M059J (cell line): ENCODE data around the gene APMAP. TPM values are rescaled to one million over a fixed set of nuclear protein-coding genes. Genes with fewer than 3 reads are reported as not detected.
A peak's percentile ranks its signal among the peaks of the same experiment; 100 is the strongest.

Experiments used
- DNase-seq: peaks from one replicate; pipeline ENCODE4 v3.0.0-alpha.2; 2012; ENCODE audit warnings: low read depth
- total RNA-seq: library from RNA; depleted of rRNA; stranded (reverse); fragments of >200 nt; shearing (Covaris generic); gene quantifications from 2 replicates; pipeline ENCODE4 v1.2.3, GENCODE V29; 2014

APMAP gene
- total RNA-seq, 1 experiment from 2014 or later, result 214 TPM

DNA sequence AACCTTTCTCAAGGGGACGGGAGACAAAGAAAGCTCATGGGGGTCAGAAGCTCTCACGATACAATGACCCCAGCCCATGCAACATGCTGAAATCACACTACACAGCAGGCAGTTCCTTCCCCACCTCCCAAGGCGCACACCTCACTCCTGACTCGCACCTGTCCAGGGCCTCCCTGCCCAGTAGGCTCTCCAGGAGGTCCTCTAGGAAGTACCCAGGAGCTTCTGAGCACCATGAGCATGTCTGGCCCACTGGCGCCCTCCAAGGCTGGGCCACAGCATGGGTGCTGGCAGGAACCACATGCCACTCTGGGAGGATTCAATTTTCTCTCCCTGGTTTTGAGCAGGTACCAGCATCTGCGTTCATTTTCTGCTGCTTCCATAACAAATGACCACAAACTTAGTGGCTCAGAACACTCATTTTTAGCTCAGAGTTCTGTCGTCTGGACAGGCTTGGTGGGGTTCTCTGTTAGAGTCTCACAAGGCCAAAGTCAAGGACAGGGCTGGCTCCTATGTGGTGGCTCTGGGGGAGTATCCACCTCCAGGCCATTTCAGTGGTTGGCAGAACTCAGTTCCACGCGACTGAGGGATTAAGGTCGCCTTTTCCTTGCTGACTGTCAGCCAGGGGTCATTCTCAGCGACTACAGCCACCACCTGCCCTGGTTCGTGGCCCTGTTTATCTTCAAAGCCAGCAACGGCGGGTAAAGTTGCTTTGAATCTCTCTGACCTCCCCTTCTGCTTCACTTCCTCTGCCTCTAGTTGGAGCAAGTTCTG lies 32.7 kb upstream of the APMAP start:
- DNase-seq, result no peak

DNA sequence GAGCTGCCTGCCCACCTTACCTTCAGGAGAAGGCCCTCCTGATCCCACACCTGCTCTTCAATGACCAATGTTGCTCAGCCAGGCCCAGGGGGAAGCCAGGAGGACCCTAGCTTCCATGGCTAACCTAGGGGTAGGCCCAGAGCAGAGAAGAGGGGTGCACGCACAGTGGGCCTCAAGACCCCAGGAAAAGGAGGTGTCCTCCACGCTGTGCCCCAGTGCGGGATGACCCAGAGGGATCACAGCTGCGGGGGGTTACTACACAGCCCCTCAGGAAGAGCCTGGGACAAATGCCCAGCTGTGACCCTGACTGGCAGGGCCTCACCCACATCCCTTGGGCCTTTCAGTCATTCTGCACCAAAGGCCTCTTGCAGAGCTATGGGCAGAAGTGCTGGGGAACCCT lies 31.6 kb upstream of the APMAP start:
- no peak for DNase-seq

DNA sequence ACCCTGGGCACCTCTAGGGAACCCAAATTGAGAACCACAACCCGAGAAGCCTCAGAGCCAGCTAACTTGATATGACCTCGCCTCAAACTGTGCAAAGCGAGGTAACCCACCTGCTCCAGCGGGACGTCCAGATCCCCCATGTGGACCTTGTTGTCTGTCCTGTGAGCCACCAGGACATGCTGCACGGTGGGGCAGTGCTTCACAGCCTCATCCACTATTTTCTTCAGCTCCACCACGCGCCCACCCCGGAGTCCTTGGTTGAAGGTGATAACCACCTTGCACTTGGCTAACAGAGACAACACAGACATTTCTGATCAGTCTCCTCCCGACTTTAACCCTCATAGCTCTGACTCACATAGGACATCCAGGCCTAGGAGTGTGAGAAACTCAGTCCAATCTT lies 30.8 kb upstream of the APMAP start:
- DNase-seq, result no peak

DNA sequence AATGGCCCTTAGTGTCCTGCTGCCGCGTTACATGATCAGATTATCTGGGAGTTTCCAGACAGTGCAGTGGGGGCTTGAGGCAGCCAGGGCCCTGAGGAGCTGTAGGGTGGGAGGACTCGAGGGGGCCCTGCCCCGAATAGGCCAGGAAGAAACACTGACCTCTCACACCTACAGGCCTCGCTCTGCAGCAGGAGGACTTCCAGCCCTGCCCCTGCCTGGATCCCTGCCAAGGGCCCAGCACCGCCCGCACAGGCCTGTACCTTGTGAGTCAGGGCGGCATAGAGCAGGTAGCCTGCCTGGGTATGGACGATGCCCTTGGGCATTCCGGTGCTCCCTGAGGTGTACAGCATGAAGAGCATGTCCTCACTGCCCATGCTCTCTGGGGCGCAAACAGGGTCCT lies 30.1 kb upstream of the APMAP start:
- DNase-seq, result no peak

DNA sequence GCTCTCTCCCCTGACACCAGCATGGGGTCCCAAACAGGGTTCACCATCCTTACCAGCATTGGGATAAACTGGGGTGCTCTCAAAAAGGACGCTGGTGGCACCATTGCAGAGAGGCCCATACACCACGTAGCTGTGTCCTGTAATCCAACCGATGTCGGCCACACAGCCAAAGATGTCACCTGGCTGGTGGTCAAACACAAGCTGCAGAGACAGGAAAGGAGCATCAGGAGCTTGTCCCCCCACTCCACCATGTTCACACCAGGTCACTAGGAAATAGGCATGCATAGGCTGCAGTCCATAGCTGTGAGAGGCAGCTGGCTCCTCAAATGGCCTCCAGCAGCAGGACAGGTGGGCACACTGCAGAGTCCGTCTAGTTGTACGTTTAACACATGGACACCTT lies 28.8 kb upstream of the APMAP start:
- DNase-seq, result no peak

DNA sequence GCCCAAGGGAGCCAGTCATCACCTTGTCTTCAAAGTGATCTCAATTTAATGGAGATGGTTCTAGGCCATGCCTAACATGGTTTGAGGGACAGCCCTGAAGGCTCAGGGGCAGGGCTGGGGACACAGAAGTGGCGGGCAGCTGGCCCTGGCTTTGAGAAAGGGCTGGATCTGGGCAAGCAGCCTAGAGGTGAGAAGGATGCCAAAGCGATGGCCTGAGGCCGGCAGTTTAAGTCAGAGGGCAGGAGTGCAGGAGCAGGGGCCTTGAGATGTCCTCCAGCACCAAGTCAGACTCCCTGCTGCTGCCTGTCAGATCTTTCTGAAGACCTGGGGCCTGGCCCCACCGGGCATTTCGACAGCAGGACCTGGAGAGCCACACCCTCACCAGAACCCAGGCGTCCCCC lies 28.4 kb upstream of the APMAP start:
- no peak for DNase-seq

DNA sequence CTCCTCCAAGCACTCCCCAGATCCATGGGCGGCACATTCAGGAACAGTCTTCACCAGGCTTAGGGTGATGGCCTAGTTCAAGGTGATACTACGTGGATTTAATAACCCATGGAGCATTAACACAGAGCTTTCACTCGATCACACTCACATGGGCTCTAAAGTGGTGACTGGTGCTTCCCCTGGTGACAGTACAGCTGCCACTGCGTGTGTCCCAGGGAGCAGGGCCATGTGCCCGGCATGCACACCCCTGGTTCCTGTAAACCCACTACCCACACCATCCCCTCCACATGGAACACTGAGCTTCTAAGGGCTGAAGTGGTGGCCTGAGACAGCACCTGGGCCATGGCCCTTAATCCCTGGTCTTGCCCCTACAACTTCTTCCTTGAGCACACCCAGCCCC lies 27.8 kb upstream of the APMAP start:
- no peak for DNase-seq

DNA sequence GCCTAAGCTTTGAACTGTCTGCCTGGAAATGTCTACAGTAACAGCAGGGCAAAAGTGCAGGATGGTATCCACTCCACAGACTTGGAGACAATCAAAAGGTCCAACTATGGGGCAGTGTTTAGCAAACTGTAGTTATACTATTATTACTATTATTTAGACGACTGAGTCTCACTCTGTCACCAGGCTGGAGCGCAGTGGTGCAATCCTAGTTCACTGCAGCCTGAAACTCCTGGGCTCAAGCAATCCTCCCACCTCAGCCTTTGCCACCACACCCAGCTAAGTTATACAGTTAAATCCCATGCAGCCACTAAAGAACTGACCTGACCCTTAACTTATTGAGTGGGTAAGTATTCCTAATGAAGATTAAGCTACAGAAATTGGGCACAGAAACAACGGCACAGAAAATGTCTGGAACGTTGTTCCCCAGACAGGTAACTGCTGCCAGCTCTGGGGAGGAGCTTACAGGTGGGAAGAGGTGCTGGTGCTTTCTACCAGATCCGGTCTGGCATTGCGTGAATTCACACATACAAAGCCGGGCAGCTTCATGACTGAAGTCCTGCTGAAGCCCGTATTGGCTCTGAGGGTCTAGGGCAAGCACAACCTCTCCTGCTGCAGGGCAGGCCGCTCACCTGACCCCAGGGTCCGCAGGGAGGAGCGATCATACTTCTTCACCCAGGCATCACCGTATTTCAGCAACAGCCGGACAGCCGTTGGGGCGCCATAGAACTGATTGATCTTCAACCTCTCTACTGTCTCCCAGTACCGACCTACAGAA lies 27.0 kb upstream of the APMAP start:
- no peak for DNase-seq

DNA sequence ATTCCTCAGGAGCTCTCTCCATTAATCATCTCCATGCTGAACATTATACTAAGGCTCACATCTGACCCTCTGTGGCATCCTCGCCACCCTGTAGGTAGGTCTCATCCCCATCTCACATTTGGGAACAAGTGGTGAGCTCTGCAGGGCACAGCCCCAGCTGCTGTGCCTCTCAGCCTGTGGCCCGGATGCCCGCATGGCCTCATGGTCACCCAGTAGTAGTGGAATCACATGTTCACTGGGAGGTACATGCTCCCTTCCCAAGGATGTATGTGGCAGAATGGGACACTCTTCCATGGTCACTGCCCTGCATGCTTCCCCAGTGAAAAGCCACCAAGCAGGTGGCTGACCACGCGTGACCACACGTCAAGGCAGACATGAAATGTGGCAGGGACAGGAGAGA lies 26.3 kb upstream of the APMAP start:
- no peak for DNase-seq

DNA sequence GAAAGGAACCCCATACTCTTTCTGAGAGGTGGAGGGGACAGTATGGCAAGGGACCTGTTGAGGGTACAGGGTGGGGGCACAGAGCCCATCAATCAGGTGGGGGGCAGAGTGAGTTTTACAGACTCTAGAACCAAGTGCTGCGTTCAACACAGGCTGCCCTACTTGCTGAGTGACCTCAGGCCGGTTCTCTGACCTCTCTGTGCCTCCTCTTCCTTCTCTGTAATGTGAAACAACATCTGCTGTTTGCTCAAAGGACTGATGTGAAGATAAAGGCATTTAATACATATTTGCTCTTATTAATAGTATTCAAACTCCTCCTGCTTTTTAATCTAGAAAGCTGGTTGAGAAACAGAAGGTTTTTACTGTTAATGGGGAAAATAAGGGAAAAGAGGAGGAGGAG lies 25.9 kb upstream of the APMAP start:
- no peak for DNase-seq

DNA sequence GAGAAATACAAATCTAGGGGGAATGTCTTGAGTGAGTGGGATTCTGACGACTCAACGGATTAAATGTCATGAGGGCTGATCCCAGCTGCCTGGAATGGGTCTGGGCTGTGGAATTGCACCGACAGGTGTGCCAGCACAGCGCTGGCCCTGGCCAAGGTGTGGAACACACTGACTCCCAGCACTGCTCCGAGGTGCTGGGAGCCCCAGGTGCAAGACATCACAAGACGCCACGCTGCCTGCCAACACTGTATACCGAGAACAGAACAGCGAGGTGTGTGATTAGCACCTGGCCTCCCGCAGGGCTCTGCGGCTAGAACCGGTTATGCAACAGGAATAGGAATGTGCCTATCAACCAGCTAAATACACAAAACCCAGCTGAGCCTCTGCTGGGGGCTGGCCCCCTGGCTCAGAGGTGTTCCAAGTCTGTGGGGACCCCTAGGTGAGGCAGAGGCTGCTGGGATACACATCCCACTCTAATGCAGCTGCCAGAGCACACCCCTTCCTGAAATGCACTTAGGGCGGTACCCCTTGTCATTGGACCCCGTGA lies 24.8 kb upstream of the APMAP start:
- no peak for DNase-seq

DNA sequence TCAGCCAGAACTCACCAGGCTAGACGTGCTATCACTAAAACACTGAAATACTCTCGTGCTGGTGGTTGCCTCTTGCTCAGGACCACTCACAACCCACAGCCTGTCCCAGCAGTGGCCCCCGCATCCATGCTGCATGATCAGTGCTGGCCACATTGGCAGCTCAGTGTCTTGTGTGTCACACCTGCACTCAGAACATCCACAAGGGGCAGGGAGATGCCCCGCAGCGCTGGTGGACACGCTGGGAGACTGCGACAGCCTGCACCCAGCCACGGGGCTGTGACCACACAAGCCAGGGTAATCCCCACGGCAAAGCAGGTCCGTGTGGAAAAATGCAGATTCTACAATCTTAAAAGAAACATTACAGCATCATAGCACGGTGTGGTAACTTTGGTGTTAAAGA lies 23.9 kb upstream of the APMAP start:
- DNase-seq, result no peak

DNA sequence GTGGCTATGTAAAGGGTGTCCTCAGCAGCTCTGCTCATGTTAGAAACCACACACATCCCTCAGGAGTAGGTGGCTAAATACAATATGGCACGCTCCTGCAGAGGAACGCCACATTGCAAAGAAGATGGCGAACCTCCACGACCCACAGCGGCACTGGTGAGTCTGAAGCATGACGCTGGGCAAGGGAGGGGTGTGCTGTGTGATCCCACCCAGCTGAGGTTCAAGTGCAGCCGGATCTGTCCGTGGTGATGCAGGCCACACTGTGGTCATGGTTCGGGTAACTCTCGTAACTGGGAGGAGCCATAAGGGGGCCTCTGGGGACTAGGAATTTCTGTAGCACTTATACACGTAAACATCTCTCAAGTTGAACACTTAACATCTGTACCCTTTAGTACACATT lies 23.4 kb upstream of the APMAP start:
- DNase-seq, result no peak

DNA sequence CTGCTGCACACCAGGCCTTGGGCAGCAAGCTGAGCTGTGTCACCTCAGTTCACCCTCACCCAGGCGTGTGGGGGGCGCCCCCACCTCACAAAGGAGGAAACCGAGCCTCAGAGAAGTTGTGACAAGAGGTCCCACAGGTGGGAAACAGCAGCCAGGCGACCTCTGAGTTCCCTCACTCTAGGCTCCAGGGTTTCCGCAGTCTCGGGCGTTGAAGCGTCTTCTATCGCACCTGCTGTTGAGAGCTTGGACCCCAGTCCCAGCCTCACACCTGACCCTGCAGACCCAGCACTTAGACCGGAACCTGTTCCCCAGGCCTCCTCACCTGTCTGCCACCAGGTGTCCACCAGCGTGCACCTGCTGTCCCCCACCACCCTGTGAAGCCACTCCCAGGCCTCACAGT lies 22.3 kb upstream of the APMAP start:
- DNase-seq, result no peak

DNA sequence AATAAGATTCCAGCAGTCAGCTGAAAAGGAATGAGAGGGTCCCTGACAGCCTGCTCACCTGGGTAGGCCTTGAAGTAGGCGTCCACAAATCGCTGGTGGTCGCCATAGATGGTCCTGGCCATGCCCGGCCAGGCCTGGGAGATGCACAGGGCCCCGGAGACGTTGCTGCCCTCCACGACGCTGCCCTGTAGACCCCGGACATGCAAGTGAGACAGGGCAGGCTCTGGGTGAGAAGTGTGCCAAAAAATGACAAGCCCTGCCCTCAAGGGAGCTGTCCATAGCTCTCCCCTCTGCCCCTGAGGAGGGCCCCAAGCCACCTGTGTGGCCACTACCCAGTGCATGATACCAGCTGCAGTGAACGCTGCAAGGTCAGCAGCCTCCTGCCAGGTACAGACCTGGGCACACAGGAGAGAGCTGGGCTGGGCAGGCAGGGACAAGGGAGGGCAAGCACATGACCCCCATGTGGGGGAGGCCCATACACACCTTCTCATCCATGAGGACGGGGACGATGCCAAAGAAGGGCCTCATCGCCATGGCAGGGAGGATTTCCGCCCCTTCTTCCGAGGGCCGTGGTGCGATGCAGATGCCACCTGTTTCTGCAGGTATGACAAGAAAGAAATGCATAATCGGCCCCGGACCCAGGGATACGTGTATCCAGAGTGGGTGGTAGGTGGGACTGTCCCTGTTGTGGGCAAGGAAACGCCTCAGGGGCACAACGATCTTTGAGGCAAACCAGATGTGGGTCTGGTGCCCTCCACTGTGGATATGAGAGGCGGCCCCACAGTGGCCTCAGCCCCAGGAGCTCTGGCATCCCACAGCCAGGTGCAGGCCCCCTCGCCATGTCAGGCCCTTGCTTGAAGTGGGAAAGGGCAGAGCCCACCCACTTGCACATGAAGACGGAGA lies 21.2 kb upstream of the APMAP start:
- DNase-seq, result no peak

DNA sequence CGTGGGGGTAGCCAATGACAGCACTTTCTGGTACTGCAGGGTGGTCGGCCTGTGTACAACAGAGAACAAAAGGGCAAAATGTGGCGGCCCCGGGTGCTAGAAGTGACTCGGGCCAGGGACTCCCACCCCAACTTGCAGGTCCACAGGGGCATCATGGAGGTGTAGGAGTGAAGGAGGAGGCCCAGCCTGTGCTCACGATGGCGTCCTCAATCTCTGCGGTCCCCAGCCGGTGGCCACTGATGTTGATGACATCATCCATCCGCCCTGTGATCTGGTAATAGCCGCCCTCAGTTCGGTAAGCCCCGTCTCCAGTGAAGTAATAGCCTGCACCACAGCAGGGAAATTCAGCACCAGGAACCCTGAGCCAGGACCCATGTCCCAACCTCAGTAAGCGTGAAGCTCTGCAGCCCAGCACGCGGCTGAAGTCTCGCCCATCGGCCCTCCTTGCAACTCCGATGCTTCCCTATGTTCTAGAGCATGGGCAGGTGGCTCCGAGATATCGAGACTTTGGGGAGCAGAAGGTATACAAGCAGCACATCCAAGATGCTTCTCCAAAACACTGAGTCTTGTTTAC lies 20.2 kb upstream of the APMAP start:
- no peak for DNase-seq

DNA sequence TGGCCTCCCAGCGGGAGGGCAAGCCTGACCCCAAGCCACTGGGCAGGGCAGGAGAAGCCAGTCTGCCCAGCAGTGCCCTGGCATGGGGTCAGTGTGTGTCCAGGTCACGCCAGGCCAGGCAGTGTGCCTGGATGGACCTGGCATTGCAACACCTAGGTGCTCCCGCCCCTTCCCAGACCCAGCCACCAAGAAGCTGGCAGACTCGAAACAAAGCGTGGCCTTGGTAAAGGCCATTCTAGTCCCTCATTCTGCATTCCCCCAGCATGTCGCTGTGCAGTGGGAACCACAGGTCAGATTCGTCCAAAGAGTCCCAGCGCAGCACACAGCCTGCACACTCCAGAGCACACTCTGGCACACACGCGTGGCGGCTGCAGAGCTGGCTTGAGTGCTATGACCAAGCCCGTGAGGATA lies 19.3 kb upstream of the APMAP start:
- DNase-seq, result no peak

DNA sequence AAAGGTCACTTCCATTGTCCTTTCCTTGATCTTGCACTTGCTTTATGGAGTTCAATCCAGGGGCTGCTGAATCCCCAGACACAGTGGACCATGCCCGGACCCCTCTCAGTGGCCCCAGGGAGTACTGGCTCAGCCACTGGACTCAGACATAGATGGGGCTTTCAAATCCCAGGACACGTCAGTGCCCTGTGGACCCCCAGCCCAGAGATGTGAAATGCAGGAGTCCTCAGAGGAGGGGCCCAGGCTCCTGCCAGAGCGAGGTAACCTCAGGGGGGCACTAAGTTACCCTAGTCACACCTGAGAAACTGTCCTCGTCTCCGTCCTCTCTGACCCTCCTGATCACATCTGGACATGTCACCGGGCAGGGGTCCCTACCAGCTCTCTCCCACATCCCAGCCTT lies 18.7 kb upstream of the APMAP start:
- no peak for DNase-seq

DNA sequence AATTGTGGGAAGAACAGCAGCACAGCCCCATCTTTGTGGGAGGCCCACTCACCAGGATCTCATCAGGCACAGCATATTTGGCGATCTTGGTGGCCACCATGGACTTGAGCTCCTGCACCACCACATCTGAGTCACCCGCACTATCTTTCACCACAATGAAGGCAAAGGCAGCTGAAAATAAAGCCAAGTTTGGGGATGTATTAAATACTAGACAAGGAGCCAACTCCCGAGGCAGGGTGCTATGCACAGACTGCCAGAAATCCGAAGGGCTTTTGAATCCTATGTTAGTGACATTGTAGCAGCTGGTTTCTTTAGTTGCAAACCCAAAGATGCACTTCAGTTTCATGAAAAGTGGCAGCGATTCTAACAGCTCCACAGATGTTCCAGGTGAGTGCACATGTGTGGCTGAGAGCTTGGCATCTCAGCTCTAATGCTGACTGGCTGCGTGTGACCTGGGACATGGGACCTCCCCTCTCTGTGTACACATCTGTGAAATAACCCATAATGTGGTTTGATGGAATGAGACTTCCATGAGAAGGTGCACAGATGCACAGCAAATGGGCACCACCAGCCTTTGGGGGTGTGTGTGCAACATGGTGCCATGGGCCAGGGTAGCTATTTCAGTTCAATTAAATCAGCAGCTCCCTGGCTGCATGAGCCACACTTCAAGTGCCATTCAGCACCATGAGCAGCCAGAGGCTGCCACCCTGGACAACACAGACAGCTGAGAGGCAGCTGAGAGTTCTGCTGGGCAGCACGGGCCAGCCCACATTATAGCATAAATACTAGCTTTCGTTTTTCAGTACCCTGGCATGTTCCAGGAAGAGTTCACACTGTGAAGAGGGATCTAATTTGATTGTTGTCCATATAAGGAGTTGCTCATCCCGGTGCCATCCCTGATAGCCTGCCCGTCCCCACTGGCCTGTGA lies 16.9 kb upstream of the APMAP start:
- DNase-seq, result peak; percentile 67

DNA sequence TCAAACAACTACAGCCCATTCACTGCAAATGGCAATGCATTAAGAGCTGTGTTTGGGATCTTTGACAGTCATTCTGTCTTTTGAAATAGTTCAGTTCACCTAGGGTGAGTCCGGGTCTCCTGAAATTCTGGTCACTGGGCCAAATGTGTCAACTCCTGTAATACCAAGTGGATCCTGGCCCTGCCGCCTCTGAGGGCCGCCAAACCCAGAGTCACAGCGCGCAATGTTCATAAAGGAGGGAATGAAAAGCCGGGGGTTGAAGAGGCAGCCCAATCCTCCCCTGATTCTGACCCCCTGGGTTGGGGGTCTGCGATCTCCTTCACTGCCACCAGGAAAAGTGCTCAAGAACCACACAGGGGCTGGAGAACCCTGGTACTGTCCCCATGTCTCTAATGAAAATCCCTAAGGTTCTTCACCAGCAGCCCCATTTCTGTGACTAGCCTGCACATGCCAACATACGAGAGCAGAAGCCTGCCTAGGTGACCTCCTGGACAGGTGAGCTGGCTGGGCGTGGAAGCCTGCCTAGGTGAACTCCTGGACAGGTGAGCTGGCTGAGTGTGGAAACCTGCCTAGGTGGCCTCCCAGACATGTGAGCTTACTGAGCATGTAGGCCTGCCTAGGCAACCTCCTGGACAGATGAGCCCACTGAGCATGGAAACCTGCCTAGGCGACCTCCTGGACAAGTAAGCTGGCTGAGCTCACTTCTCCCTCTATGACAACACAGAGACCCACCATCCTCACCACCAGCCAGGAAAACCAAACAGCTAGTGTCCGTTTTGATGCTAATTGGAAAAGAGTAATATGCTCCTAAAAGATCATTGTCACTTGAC lies 16.1 kb upstream of the APMAP start:
- DNase-seq, result no peak
